Activated naive CD8-positive, alpha-beta T cell treated with anti-CD3 and anti-CD28 coated beads, Interleukin-2, amount 50 U/mL, for 16 hours (primary cell): ENCODE measurements around the gene SNAPC5.
"Not testable (repeated sequence)": the region's sequence is repeated elsewhere in the genome, so short reads cannot be mapped to it uniquely, and the experiment has no call there.

ENCODE experiments used
- DNase-seq: peaks from one replicate; pipeline ENCODE4 v3.0.0-alpha.2; 2020; ENCODE audit warnings: low read depth, low spot score

SNAPC5 gene, protein sequence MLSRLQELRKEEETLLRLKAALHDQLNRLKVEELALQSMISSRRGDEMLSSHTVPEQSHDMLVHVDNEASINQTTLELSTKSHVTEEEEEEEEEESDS

DNA sequence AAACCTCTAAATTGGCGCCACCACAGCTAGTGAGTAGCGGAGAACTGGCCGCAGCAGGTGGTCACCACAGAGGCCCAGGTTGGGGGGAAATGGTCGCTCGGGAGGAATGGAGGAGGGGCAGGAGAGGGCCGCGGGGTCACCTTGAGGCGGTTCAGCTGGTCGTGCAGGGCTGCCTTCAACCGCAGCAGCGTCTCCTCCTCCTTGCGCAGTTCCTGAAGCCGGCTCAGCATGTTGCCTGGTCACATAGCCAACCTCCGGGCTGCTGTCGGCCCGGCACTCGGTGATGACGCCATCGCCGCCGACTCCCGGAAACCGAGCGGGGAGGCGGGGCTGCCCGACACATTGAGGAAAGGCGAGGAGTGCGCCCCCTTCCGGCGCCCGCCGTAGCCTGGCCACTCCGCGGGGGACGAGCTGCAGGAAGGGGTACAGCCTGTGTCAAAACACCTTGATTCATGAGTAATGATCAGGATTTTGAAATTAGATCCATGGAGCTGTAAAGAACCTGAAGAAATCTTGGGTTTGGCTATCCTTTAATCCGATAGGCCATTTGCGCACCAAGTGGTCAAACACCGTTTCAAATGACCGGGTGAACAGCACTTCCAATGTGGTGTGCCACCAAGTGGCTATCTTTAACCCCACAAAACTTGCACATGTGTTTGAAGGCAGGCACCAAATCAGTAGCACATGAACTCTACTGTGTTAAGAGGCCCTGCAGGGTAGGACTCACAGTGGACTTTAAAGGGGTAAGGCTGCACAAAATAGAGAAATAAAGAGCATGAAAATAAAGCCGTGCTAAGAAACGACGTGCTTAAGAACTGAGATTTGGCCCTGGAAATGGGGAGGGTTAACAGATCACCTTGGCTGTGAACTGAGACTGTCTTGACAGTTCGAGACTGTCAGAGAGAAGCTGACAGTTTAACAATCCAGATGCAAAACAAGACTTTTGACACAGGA is at the start of gene SNAPC5:
Gene SNAPC5, minus strand, starts transcription at position 261 of the 954 bp plus-strand sequence. Its CDS starts 31 bp downstream, at position 230.
- peak; percentile 98 for DNase-seq

DNA sequence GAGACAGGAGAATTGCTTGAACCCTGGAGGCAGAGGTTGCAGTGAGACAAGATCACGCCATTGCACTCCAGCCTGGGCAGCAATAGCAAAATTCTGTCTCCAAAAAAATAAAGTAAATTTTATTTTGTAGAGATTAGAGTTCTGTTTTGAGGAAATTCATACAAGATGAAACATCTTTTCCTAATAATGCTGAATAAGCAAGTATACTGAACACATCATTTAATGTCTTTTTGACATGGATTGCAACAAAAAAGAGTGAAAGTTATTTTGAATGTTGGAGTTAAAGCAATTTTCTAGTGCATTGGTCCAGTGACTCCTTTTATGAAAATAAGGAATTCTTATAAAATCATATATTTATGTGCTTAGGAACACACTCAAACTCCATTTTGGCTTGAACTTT is 47.7 kb upstream of the SNAPC5 start:
- no peak for DNase-seq

DNA sequence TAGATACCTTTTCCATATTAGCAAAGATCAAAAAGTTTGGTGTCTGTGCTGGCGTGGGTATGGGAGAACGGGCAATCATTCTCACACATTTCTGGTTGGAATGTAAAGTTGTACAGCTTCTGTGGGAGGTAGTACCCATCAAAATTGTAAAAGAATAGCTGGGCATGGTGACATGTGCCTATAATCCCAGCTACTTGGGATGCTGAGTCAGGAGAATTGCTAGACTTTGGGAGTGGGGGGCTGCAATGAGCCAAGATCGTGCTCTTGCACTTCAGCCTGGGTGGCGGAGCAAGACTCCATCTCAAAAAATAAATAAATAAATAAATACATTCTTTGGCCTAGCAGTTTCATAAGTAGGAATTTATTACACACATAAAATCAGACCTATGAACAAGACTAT is 45.3 kb upstream of the SNAPC5 start:
- no peak for DNase-seq

DNA sequence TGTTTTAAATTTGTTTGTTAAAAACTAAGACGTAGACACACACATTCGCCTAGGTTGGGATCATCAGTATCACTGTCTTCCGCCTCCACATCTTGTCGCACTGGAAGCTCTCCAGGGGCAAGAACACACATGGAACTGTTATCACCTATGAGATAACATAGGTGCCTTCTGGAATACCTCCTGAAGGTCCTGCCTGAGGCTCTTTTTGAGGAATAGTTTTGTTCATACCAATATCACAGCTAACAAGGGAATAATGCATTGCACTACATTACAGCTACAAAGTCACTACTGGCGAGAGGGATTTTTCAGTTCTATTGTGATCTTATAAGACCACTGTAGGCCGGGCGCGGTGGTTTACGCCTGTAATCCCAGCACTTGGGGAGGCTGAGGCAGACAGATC is 37.5 kb upstream of the SNAPC5 start:
- no peak for DNase-seq

DNA sequence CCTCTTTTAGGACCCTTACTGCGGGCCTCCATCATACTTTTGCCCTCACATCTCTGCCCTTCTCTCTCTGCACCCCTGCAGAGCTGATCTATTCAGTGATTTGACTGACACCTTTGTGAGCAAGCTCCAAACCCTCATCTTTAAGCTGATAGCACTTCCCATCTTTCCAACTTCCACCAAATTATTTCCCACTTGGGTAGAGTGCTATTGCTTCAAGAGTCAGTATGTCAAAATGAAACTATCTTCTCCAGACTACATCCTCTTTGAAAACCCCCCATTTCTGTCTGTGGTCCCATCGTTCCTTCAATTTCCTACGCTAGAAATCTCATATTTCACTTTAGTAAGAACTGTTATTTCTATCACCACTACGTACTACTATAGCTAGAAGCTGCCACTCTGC is 27.3 kb upstream of the SNAPC5 start:
- no peak for DNase-seq

DNA sequence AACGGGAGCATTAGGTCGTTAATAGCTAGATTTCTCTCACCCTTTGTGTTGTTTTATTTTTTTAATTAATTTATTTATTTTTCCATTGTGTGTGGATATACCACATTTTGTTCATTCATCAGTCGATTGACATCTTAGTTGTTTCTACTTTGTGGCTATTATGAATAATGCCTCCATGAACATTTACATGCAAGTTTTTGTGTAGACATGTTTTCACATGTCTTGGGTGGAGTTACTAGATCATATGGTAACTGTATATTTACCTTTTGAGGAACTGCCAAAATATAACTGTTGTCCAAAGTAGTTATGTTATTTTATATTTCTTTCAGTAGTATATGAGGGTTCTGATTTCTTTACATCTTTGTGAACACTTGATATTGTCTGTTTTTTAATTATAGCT is 26.4 kb upstream of the SNAPC5 start:
- DNase-seq = no peak

DNA sequence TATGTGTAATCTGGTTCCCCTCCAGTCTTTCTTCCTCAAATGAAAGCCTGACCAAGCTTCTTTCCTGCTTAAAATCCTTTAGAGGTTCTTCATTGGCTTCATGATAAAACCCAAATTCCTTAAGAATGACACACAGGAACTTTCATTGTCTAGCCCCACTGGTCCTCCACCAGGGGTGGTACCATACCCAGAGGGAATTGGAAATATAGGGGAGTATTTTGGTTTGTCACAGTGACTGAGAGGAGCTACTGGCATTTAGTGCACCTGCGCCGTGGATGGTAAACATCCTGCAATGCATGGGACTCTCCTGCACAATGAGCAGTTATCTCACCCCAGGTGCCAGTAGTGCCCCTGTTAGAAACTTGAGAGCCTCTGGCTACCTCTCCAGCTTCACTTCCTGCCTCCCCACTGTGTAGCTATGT is 18.4 kb upstream of the SNAPC5 start:
- DNase-seq = no peak

DNA sequence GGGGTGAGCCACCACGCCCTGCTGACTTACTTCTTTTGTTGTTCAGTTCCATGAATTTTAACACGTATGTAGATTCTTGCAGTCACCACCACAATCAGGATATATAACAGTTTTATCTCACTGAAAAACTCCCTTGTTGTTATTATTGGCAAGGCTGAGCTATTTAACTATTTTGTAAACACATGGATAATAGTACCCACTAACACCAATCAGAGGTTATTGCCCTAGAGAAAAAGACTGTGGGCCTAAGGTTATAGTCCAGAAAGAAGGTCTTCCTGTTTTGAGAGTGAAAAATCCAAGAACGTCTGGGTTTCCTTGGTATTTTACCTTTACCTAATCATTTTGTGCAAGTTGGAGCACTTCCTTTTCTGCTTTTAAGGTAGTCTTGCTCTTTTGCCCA is 17.0 kb upstream of the SNAPC5 start:
- DNase-seq = no peak

DNA sequence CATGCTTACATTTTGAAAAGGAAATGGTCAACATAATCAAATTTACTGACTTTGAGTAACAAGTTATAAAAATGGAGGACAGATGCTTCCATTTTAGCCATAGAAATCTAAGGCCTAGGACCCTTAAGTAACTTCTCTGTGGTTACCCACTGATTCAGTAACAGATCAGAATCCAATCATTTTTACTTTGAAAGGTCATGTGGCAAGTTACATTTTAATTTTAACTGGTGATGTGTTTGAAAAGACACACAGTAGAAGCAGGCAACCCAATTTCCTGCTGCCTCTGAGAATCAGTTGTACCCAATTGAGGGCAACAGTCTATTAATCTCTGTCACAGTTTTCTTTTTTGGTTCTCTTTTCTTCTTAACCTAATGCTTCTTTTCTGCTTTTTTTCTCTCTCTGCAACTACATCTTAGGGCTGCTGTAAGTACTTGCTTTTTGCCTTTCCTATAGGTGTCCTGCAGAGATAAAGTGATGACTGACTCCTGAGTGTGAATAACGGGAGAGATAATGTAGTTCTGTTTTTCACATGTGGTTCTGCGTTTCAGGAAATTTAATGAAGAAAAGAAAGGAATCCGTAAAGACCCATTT is 10.8 kb upstream of the SNAPC5 start:
- DNase-seq = no peak

DNA sequence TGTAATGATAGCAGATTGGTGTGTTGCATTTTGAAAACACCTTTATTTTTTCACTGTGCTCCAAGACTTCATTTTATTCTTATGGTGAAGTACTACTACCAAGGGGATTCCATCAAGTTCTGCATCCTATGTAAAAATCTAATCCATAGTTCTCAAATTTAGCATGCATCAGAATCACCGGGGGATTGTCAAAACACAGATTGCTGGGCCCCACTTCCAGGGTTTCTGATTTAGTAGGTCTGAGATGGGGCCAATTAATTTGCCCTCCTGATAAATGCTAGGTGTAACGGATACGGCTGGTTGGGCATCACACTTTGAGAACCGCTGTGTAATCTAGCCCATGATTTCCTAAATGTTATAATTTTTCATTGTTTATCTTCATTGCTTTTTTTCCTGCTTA is 8.3 kb upstream of the SNAPC5 start:
- DNase-seq = no peak

DNA sequence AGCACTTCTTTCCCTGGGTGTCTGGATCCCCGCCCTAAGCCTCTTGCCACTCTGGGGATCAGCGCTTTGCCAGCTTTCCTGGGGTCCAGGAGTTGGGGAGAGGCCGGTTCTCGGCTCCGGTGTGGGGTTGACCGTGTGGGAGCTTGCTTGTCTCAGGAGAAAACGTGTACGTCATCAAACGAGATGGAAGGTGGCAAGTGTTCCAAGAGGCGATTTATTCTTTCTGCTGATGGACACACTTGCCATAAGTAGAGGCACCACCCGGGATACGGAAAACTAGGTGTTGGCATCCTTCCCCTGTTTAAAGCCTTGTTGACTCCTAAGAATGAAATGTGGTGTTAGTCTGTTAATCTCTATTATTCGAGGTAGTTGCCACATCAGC is 7.9 kb upstream of the SNAPC5 start:
- DNase-seq = no peak

DNA sequence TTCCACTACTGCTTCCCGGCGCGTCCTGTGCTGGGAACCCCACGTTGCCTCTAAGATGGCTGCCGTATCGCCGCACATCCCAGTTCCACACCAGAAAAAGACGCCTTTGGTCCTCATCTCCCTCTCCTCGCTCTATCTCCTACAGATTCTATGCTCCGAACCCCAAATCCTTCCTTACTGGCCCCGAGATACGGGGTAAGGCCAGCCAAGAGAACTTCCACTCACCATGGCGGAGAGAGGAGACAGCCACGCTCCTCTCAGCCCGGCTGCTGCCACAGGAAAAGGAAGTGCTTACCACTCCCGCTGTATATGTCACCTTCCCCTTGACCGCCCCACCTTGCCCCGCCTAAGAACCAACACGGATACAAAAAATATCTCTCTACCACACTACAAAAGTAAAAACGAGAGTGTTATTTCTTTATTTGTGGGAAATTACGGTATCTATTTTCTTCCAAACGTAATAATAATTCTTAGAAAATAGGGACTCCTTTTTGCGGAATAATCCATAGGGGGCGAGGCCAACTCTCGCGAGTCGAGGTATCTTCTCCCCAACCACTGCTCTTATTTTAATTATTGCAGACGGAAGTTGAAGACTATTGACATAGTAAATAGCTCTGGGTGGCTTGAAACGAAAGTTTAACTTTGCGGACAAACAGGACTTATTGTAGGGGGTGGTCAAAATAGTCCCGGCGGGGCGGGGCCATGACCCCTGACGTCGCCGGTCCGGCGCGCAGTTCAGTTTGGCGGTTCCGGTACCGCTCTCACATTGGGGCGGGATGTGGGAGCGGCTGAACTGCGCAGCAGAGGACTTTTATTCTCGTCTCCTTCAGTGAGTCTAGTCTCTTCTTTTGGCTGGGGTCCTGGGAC is 7.2 kb upstream of the SNAPC5 start, which contains the start of the genes RPL4 and ZWILCH:
Gene RPL4, minus strand, starts transcription at position 293 of the 867 bp plus-strand sequence. Its CDS starts 65 bp downstream, at position 228.
Gene ZWILCH, plus strand, starts transcription at position 764 of the 867 bp plus-strand sequence. Its CDS starts 13 bp downstream, at position 777.
- DNase-seq = peak; percentile 64

DNA sequence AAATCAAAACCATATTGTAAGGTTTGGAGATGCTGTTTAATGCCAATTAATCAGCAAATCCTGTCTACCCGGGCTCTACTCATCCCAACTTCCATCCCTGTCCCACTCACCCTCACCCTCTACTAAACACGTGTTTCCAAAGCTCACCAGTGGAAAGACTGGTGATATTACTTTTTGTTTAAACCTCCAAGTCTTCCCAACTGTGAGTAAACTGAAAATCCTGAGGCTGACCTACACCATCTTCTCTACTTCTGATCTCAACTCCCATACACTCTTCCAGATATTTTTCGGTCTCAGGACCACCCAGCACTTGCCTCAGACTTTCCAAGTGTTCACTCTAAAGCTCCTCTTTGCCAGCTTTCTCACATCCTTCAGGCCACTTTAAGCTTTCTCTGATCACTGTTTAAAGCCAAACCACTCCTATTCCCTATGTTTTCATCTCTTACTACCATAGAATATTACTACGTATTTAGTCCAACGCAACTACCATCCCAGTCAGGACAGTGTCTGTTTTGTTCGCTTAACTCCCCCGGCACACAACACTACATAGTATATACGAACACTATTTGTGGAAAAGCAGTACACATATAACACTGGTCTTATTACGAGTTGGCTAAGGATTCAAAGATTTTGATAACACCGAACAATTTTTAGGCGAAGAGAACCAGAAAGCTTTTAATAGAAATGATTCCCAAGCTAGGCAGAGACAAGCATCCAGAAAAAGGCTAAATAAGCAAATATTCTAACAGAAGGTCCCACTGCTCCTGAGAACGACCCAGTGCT is 6.4 kb upstream of the SNAPC5 start:
- no peak for DNase-seq

DNA sequence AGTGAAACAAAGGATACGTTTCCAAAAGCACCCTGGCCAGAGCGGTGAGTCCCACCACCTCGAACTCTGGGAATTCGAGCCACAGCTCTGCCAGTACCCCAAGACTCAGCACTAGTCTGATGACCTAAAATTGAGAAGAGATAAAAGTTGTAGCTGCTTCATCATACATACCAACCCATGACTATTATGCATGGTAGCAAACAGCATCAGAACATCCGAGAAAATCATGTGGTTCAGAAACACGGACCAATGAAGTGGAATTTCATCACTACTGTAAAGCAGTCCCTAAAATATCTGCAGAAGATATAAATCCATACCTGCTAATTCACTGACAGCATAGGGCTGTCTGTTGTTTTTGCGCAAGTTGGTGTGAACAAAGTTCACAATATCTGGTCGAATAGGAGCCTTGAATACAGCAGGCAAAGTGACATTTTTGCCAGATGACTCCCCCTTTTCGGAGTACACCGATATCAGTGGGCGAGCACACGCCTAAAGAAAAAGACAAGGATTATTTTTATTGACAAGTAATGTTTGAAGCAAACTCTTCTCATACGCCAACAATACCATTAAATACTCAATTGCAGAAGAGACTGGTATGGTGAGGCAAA is 5.6 kb upstream of the SNAPC5 start:
- not testable (repeated sequence) for DNase-seq

DNA sequence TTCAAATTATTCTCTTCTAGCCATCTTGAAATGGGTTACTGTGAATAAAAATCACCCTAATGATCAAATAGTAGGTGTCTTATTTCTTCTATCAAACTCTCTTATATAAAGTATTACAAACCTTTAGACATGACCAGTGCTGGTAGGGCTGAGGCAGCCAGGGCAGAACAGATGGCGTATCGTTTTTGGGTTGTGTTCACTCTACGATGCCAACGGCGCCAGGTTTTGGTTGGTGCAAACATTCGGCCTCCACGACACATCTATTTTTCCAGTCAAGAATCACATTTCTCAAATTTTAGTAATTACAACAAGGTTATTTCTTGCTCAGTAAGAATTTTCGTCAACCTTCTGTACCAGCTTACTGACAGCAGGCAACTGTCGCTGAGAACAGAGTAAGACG is 4.9 kb upstream of the SNAPC5 start:
- no peak for DNase-seq

DNA sequence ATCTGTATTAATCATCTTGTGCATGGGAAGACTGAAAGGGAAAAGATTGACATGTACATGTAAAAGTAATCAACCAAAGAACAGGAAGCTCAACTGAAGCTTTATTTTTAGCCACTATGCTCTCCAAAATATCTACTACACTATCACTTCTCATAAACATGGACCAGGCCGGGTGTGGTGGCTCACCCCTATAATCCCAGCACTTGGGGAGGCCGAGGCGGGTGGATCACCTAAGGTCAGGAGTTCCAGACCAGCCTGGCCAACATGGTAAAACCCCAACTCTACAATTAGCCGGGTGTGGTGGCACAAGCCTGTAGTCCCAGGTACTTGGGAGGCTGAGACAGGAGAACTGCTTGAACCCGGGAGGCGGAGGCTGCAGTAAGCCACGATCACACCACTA is 2.8 kb upstream of the SNAPC5 start:
- not testable (repeated sequence) for DNase-seq

DNA sequence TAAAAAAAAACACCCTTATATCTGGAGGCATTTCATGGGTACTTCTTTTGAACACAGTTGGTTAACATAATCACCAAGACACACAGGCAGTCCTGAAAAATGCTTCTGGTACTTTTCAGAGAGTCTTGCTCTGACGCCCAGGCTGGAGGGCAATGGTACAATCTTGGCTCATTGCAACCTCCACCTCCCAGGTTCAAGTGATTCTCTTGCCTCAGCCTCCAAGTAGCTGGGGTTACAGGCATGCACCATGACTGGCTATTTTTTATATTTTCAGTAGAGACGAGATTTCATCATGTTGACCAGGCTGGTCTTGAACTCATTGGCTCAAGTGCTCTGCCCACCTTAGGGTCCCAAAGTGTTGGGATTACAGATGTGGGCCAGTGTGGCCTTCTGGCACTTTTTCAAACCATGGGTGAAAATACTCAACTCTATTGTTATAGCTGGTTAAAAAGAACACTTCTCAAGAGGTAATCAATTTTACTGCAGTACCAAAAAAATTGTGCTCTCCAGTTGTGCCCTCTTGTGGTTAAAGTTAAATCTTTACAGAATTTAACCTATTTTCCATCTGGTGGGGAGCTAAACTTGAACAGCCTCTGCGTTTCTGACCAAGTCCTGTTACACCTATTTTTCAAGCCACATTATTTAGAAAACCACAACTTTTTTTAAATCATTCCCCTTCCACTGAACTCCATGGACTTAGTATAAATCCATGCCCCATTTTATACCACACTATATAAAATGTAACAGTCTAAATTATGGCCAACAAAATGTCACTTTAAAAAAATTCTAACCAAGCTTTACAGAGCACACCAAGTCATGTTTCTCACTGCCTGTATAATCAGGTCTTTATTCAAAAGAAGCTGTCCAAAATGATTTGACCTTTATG is 1.2 kb upstream of the SNAPC5 start:
- no peak for DNase-seq

DNA sequence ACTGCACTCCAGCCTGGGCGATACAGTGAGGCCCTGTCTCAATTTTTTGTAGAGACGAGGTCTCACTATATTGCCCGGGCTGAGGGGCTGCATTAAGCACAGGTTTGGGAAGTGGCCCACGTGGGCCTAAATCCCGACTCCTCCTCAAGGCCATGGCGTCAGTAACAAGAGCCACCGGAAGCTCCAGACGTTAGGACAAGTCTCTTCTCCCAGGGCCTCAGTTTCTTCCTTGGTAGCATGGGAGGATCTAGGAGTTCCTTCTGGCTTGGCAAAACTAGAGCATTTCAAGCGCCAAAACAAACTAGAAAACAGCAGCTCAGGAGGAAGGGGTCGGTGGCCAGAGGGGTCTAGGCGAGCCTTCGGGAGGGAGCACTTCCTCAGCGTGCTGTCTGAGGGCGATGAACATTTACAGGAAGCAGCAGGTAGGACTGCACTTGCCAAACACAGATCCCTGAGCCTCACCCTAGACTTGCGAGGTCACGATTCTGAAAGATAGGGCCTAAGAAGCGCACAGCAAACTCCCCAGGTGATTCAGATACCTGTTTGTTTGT is 536 bp downstream of the SNAPC5 start:
- DNase-seq = no peak

DNA sequence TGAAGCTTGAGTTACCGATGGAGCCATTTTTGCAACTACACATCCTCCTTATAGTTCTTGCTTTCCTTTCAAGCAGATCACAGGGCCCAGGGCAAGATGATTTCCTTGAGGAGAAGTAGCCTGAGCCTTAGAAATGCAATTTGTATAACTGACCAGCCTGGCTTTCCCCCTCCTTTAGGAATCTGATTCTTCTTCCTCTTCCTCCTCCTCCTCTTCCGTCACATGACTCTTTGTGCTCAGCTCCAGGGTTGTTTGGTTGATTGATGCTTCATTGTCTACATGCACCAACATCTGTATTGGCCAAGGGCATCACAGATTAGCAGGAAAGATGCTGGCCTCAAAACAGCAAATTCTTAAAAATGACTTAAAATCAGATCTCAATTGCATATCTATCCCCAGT is 3.3 kb downstream of the SNAPC5 start:
- DNase-seq = no peak
